Measurements from ENCODE around the gene GPR137.
"Not testable (repeated sequence)": the region's sequence is repeated elsewhere in the genome, so short reads cannot be mapped to it uniquely, and the experiment has no call there.

The GPR137 gene

DNA sequence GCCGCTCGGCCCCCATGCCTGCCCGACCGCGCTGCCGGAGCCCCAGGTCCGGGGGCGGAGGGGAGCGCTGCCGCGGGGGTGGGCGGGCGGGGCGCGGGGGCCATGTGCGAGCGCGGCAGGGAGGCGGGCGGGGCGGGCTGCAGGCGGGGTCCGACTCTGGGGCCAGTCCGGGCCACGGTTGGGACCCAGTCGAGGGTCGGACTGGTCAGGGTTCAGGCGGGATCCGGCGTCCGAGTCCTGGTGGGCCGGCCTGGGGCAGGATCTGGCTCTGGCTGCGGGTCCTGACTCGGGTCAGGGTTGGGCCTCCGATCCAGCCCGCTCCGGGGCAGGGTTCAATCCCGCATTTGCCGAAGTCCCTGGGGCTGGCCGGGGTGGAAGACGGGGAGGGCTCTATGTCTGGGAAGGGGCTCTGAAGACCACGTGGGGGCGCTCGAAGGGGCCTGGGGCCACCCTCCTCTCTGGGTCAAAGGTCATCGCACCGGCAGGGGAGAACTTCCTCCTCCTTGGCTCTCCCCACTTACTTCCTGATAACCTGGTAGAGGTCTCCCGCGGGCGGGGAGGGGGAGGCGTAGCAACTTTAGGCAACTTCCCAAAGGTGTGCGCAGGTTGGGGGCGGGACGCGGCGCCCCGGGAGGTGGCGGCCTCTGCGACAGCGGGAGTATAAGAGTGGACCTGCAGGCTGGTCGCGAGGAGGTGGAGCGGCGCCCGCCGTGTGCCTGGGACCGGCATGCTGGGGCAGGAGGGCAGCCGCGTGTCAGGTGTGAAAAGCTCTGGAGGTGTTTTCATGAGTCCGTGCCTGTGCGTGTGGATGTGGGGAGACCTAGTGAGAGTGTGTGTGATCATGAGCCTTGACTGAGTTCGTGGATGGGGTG is 20.3 kb downstream of the GPR137 start:
- DNase-seq, result peak; percentile 22

DNA sequence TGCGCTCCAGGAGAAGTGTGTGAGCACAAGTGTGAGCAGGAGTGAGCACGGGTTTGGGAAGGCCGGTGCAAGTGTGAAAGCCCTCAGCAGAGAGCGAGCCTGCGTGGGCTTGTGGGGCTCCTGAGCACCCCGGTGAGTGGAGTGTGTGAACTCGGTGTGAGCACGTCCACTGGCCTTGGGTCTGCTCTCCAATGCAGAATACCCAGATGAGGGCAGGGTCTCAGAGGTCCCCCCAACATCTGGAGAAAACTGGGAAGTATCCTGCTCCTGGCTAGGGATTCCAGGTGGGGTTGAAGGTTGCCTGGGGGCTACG is 20.9 kb downstream of the GPR137 start:
- DNase-seq, result no peak

DNA sequence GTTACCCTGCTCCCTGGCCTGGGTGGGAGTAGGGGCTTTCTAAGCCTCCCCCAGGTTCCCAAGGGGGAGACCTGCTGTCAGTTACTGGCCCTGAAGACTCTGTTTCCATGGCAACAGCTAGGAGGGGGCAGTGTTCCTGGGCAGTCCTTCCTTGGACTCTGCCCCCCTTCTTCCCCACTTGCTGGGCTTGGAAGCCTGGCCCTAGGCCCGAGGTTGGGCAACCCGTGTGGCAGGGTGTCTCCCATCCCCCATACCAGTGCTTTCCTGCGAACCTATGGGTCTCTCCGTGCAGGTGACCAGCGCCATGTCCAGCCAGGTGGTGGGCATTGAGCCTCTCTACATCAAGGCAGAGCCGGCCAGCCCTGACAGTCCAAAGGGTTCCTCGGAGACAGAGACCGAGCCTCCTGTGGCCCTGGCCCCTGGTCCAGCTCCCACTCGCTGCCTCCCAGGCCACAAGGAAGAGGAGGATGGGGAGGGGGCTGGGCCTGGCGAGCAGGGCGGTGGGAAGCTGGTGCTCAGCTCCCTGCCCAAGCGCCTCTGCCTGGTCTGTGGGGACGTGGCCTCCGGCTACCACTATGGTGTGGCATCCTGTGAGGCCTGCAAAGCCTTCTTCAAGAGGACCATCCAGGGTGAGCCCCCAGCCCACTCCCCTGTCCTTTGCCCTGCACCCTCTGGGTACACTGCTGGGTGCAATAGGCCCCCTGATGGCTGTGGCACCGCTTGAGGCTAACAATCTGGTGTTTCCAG is 21.4 kb downstream of the GPR137 start:
- no peak for DNase-seq

DNA sequence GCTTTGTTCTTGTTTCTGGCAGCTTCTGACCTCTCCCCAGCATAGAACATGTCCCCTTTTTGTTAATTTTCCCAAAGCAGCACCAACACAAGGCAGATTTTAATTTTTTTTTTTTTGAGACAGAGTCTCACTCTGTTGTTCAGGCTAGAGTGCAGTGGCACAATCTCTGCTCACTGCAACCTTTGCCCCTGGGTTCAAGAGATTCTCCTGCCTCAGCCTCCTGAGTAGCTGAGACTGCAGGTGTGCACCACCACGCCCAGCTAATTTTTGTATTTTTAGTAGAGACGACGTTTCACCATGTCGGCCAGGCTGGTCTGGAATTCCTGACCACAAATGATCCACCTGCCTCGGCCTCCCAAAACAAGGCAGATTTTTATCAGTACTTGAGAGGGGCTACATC is 22.1 kb downstream of the GPR137 start:
- DNase-seq, result not testable (repeated sequence)

DNA sequence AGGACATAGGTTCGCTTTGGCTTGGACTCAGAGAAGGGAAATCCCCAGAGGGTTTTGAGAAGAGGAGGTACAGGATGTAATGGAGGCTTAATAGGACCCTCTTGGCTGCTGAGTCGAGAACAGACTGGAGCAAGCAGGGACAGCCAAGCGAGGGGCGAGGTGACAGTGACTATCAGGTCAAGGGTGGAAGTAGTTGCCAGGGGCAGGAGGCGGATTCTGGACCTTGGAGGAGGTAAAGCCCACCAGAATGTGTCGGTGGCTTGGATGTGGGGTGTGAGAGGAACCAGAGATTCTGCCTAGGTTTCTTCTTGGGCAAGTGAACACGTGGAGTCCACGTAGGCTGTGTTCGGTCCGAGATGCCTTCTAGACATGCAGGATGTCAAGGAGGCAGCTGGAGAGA is 27.3 kb downstream of the GPR137 start:
- DNase-seq, result no peak

DNA sequence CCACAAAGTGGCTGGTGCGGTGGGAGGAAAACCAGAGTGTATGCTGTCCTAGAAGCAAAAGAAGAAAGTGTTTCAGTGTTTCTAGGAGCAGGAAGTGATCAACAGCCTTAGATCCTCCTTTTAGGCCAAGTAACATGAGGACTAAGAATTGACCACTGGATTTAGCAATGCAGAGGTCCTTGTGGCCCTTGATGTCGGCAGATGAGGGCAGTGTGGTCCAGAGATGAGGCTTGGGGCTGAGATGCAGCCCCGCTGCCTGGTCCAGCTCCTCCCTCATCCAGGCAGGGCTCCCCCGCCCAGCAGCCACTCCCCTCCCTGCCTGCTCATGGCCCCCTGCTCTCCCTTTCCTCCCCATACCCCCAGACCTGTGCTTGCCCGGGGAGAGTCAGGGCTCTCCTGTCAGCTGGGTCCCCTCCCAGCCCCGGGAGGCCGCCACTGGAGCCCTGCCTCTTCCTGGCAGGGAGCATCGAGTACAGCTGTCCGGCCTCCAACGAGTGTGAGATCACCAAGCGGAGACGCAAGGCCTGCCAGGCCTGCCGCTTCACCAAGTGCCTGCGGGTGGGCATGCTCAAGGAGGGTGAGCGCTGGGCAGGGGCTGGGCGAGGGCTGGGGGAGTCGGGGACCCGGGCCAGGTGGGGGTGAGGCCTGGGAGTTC is 28.0 kb downstream of the GPR137 start:
- DNase-seq, result no peak

DNA sequence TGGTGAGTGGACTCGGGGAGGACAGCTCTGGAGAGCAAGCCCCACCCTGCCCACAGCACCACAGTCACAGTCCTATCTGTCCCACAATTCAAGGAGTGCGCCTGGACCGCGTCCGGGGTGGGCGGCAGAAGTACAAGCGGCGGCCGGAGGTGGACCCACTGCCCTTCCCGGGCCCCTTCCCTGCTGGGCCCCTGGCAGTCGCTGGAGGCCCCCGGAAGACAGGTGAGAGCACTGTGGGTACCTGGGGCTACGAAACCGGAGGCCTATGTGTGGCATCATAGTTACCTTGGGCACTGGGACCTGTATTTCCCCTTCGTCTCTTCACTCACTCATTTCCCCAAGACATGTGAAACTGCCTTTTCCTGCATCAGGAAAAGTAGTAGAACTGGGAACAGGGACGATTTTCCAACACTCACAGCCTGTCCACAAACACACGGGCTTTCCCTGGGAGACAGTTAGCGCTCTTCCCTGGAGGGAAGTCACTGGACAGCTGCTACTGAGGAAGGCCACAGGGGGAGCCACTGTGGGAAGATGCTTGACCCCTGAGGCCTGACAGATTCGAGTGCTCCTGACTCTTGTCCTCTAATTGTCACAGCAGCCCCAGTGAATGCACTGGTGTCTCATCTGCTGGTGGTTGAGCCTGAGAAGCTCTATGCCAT is 28.6 kb downstream of the GPR137 start:
- no peak for DNase-seq

DNA sequence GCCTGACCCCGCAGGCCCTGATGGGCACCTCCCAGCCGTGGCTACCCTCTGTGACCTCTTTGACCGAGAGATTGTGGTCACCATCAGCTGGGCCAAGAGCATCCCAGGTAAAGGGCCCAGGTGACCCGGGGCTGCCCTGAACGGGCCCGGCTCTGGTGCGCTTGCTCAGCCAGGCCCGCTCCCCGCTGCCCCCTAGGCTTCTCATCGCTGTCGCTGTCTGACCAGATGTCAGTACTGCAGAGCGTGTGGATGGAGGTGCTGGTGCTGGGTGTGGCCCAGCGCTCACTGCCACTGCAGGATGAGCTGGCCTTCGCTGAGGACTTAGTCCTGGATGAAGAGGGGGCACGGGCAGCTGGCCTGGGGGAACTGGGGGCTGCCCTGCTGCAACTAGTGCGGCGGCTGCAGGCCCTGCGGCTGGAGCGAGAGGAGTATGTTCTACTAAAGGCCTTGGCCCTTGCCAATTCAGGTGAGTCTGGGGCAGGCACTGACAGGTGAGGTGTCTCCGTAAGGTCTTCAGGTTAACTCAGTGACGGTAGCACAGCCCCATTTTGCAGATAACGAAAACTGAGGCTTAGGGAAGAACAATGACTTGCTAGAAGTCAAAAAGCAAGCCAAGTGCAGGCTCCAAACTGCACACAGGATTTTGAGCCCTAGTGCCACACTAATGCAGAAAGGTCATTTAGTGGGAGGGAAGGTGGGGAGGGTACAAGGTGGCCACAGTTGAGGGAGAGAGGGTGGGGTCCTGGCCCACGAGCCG is 29.3 kb downstream of the GPR137 start:
- no peak for DNase-seq

DNA sequence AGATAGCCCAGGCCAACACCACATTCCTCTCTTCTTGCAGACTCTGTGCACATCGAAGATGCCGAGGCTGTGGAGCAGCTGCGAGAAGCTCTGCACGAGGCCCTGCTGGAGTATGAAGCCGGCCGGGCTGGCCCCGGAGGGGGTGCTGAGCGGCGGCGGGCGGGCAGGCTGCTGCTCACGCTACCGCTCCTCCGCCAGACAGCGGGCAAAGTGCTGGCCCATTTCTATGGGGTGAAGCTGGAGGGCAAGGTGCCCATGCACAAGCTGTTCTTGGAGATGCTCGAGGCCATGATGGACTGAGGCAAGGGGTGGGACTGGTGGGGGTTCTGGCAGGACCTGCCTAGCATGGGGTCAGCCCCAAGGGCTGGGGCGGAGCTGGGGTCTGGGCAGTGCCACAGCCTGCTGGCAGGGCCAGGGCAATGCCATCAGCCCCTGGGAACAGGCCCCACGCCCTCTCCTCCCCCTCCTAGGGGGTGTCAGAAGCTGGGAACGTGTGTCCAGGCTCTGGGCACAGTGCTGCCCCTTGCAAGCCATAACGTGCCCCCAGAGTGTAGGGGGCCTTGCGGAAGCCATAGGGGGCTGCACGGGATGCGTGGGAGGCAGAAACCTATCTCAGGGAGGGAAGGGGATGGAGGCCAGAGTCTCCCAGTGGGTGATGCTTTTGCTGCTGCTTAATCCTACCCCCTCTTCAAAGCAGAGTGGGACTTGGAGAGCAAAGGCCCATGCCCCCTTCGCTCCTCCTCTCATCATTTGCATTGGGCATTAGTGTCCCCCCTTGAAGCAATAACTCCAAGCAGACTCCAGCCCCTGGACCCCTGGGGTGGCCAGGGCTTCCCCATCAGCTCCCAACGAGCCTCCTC is 30.2 kb downstream of the GPR137 start:
- DNase-seq, result not testable (repeated sequence)

DNA sequence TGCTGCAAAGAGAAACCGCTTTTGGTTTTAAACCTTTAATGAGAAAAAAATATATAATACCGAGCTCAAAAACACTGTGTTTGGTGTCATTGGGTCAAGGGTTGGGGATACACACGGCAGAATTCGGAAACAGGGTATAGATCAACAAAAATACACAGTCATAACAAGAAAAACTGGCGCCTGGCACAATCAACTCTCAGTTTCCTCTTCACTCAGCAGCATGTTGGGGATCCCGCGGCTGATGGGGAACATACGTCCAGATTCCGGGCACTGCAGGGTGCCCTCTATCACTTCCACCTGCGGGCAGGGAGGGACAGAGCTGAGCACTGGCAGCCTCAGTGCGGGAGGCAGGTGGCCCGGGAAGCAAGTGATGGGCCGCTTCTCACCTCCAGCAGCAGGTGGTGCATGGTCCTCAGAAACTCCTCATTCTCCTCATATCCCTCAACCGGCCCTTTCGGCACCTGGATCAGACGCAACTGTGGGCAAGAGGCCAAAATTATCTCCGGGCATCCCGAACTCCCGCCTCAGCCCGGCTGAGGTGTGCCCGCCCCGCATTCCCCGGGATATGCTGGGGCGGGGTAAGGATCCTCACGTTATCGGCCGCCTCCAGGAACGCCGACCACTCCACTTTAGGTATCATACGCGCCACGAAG is 31.1 kb downstream of the GPR137 start:
- DNase-seq, result no peak

DNA sequence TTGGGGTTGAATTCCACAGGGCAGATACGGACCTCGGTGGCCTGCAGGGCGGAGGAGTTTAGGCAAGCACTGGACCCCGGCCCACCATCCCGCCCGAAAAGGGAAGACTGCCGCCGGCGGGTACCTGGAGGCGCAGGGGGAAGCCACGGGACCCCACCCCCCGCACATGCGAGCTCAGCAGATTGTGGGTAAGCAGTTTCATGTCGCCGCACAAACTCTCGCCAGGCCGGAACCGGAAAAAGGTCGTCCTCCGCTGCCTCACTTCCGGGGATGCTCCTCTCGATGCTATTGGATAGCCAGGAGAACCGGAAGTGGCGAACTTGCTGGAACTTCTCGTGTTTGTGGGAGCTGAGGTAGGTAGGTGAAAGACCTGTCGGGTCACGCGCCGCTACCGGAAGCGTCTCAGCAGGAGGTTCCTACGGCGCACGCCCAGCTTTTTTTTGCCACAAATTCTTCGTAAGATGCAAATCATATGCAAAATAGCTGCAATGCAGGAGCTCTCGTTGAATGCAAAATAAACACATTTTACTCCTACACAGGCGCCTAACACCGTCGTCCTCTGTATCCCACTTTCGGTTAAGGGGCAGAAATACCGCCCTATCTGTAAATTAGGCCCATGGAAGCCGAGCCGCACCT is 31.8 kb downstream of the GPR137 start, which contains the start of gene TRMT112:
Gene TRMT112, minus strand, starts transcription at position 235 of the 636 bp plus-strand sequence. Its CDS starts 33 bp downstream, at position 202.
- DNase-seq, result peak; percentile 95

DNA sequence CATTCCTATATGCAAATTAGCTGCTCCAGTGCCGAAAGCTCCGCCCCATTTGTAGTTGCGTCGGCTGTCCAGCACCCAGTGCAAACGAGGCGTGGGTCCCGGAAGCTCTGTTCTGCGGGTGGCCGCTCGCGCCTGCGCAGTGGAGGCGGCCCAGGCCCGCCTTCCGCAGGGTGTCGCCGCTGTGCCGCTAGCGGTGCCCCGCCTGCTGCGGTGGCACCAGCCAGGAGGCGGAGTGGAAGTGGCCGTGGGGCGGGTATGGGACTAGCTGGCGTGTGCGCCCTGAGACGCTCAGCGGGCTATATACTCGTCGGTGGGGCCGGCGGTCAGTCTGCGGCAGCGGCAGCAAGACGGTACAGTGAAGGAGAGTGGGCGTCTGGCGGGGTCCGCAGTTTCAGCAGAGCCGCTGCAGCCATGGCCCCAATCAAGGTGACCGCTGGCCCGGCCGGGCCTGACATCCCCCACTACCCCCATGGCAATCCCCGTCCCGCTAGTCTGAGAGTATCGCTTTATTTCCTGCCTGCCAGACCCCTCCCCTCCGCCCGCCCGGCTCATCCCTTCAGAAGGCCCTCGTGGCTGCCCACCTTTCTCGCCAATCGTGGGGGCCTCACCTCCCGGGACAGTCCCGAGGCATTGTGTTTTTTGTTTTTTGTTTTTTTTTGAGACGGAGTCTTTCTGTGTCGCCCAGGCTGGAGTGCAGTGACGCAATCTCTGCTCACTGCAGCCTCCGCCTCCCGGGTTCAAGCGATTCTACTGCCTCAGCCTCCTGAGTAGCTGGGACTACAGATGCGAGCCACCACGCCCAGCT is 32.5 kb downstream of the GPR137 start, which contains the start of gene PRDX5:
Gene PRDX5, plus strand, starts transcription at position 161 of the 805 bp plus-strand sequence. Its CDS starts 95 bp downstream, at position 256.
- peak; percentile 79 for DNase-seq

DNA sequence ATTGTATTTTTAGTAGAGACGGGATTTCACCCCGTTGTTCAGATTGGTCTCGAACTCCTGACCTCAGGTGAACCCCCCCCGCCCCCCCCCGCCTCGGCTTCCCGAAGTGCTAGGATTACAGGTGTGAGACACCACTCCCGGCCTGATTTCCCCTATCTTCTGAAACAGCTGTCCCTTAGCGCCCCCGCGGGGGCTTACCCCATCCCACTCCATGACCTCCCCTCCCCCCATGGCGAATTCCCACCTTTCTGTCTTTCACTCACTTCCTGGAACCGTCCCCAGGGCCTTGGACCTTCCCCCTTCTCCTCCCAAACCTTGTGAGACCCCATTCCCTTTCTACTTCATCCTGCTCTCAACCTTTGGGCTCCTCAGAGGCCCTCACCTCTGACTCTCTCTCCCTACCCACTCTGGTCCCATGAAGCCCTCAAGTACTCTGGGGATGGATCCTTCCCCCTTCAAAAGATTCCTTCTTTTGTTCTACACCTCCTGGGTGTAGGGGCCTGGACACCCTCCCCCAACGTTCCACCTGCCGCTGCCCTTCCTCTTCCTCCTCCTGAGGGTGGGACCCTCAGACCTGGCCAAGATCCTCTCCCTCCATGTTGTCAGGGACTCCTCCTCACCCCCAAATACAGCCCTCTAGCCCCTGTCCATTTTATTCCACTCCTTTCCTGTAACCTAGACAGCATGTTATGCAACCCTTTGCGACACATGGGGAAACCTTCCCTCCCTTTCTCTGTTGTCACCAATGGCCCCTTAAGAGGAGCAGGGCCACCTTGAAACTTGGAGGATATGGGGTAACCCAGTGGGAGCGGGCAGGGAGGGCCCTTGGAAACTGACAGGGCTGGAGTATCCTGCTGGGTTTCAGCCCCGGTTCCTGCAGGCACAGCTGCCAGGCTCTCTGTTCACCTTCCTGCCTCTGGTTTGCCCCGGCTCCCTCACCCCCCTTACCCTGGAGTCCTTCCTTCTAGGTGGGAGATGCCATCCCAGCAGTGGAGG is 33.4 kb downstream of the GPR137 start:
- DNase-seq, result no peak

DNA sequence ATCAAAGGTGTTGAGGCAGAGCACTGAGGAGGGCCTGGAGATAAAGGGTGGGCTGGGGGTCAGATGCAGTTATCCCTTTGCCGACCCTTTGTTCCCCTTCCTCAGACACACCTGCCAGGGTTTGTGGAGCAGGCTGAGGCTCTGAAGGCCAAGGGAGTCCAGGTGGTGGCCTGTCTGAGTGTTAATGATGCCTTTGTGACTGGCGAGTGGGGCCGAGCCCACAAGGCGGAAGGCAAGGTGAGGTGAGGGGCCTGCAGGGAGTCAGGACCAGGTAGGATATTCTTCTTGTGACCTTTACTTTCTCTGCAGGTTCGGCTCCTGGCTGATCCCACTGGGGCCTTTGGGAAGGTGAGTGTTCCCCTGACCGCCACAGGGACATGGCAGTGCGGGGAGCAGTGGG is 34.9 kb downstream of the GPR137 start:
- no peak for DNase-seq

DNA sequence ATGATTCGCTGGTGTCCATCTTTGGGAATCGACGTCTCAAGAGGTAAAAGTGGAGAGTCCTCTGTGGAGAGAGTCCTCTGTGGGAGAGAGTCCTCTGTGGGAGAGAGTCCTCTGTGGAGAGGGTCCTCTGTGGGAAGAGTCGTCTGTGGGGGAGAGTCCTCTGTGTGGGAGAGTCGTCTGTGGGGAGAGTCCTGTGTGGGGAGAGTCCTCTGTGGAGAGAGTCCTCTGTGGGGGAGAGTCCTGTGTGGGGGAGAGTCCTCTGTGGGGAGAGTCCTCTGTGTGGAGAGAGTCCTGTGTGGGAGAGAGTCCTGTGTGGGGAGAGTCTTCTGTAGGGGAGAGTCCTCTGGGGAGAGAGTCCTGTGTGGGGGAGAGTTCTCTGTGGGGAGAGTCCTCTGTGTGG is 35.4 kb downstream of the GPR137 start:
- no peak for DNase-seq

DNA sequence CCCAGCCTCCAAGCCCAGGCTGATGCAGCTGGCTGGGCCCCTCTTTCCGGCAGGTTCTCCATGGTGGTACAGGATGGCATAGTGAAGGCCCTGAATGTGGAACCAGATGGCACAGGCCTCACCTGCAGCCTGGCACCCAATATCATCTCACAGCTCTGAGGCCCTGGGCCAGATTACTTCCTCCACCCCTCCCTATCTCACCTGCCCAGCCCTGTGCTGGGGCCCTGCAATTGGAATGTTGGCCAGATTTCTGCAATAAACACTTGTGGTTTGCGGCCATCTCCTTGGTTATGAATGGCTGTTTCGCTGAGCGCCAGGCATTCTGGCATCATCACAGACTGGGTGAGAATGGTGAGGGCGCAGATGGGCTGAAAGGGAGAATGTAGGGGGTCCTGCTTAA is 35.9 kb downstream of the GPR137 start:
- DNase-seq, result no peak

DNA sequence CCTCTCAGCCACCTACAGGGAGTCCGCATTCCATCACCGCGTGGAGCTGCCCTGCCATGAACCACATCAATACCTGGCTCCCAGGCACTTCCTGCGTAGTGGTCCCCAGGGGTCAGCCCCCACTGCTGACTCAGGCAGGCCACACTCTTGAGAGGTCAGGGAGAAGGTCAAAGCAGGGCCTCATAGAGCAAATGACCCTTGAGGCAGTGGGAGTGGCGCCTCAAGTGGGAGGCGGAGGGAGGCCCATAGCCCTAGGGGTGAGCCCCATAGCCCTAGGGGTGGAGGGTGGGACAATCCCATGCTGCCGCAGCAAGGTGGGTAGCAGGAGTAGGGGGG is 37.2 kb downstream of the GPR137 start:
- DNase-seq, result no peak

DNA sequence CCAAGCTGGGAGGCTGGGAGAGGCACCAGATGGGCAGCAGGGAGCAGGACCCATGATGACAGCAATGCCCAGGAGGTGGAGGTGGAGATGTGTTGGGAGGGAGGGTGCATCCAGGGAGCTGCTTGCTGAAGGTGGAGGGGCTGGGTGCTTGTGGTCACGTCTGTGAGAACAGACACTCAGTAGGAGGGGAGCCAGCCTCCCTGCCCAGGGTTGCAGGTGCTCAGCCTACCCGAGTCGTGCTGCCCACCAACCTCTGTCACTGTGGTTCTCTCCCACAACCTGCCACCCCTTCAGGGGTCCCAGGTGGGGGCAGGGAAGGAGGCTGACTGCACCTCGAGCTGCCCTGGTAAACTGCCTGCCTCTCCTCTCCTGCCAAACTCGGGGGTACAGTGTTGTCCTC is 37.7 kb downstream of the GPR137 start:
- no peak for DNase-seq

Measured in NCI-H1694 (cell line).